Esophagus squamous epithelium (tissue), 4 donors: ENCODE data around the gene PRADC1.

Source experiments
- CTCF ChIP-seq, 6 experiments: fragments of 450-650 bp in 4 of 6; fragments of 200-600 bp in 2 of 6; sonication (generic) in 2 of 6; IDR thresholded peaks; one replicate each; pipeline ENCODE4 v1.5.1; 2016 to 2019; ENCODE audit warnings: antibody characterized with exemption in 6 of 6, mild to moderate bottlenecking in 4 of 6, moderate library complexity in 4 of 6
- POLR2A ChIP-seq, 4 donors: fragments of 450-650 bp; IDR thresholded peaks; one replicate each; pipeline ENCODE4 v1.6.1; 2017; ENCODE audit warnings: antibody characterized with exemption in 4 of 4, mild to moderate bottlenecking in 4 of 4, moderate library complexity in 3 of 4

- TF ChIP-seq POLR2A (IDR thresholded peaks at IDR 0.05) (no peak), CTCF (IDR thresholded peaks at IDR 0.05) (no peak)
These were observed 20.9 kb upstream of the PRADC1 start for GRCh38 chr2:73253901-73254300.
